ENCODE data around the gene EPM2AIP1. TPM values are rescaled to one million over a fixed set of nuclear protein-coding genes. Genes with fewer than 3 reads are reported as not detected.

The EPM2AIP1 gene
- total RNA-seq, 6 experiments from 2014 or later: 12.7 to 16.3 (median 14.3) TPM

- Mint-ChIP-seq H3K4me1 (ENCODE audit: low read depth) (peaks cover 33% of the 10 kb centered on the region), H3K4me3 (no peak within 1 kb of the TSS), H3K27ac (no peak within 1 kb of the TSS), H3K9me3 (no peaks in the 10 kb centered on the region), H3K36me3 (ENCODE audit: low read depth) (peaks cover 39% of the 10 kb centered on the region), H3K27me3 (ENCODE audit: insufficient read depth) (no peaks in the 10 kb centered on the region)
- no peak for TF ChIP-seq CTCF (IDR thresholded peaks at IDR 0.05)
- peak; percentile 100 for DNase-seq
Observed at GRCh38 chr3:36993326-36994283, 674 bp upstream of the EPM2AIP1 start, which contains the start of gene MLH1. TSS of gene MLH1 (plus strand) at chr3:36993518. CDS start at chr3:36993548, 30 bp downstream.

GRCh38 chr3:36991923-36992805 lies 767 bp downstream of the EPM2AIP1 start:
- peak; percentile 58 for DNase-seq
- peaks cover 42% of the 10 kb centered on the region for H3K4me1 Mint-ChIP-seq (ENCODE audit: low read depth)

GRCh38 chr3:36991147-36991546 lies 1.8 kb downstream of the EPM2AIP1 start:
- Mint-ChIP-seq H3K27me3 (ENCODE audit: insufficient read depth) (no peaks in the 10 kb centered on the region), H3K36me3 (ENCODE audit: low read depth) (peaks cover 31% of the 10 kb centered on the region)

More at GRCh38 chr3:36991923-36992805, 767 bp downstream of the EPM2AIP1 start:
- Mint-ChIP-seq H3K27ac (no peak overlapping the region), H3K27me3 (ENCODE audit: insufficient read depth) (no peaks in the 10 kb centered on the region), H3K4me3 (no peak overlapping the region), H3K9me3 (no peaks in the 10 kb centered on the region), H3K36me3 (ENCODE audit: low read depth) (peaks cover 39% of the 10 kb centered on the region)
- TF ChIP-seq CTCF (IDR thresholded peaks at IDR 0.05): no peak

GRCh38 chr3:36989568-36989967 lies 3.4 kb downstream of the EPM2AIP1 start:
- no peak for DNase-seq
- H3K4me1 Mint-ChIP-seq (ENCODE audit: low read depth): peaks cover 42% of the 10 kb centered on the region
- no peak overlapping the region for H3K4me3 Mint-ChIP-seq
- H3K36me3 Mint-ChIP-seq (ENCODE audit: low read depth): peaks cover 45% of the 10 kb centered on the region
- no peak overlapping the region for H3K27ac Mint-ChIP-seq
- no peaks in the 10 kb centered on the region for H3K9me3 Mint-ChIP-seq
- H3K27me3 Mint-ChIP-seq (ENCODE audit: insufficient read depth): no peaks in the 10 kb centered on the region
- TF ChIP-seq CTCF (IDR thresholded peaks at IDR 0.05): no peak

More at GRCh38 chr3:36991147-36991546, 1.8 kb downstream of the EPM2AIP1 start:
- TF ChIP-seq CTCF (IDR thresholded peaks at IDR 0.05): no peak
- Mint-ChIP-seq H3K4me1 (ENCODE audit: low read depth) (peaks cover 42% of the 10 kb centered on the region), H3K4me3 (no peak overlapping the region), H3K9me3 (no peaks in the 10 kb centered on the region), H3K27ac (no peak overlapping the region)
- no peak for DNase-seq

GRCh38 chr3:36989005-36989404 lies 3.9 kb downstream of the EPM2AIP1 start:
- no peak overlapping the region for H3K4me3 Mint-ChIP-seq
- H3K36me3 Mint-ChIP-seq (ENCODE audit: low read depth): peaks cover 50% of the 10 kb centered on the region
- no peak overlapping the region for H3K27ac Mint-ChIP-seq
- H3K4me1 Mint-ChIP-seq (ENCODE audit: low read depth): peaks cover 42% of the 10 kb centered on the region
- no peaks in the 10 kb centered on the region for H3K9me3 Mint-ChIP-seq
- no peaks in the 10 kb centered on the region for H3K27me3 Mint-ChIP-seq (ENCODE audit: insufficient read depth)
- DNase-seq: no peak
- no peak for TF ChIP-seq CTCF (IDR thresholded peaks at IDR 0.05)
